Neural cell (in vitro differentiated cells): ENCODE measurements around the gene OR1J1.
A peak's percentile ranks its signal among the peaks of the same experiment; 100 is the strongest.

Experiments used
- EZH2 ChIP-seq: fragments of 200-600, 300-800 bp; shearing (Covaris generic), sonication (generic); IDR thresholded peaks from 2 replicates; pipeline ENCODE4 v1.6.1; 2014; ENCODE audit warnings: antibody characterized with exemption, low read length, borderline replicate concordance, mild to moderate bottlenecking; ENCODE audit not compliant: insufficient read depth, poor library complexity, severe bottlenecking
- RAD21 ChIP-seq: fragments of 450-650 bp; conservative IDR thresholded peaks from 2 replicates; pipeline ENCODE4 v1.6.1; 2014; ENCODE audit warnings: antibody characterized with exemption, mild to moderate bottlenecking, moderate library complexity
- SMC3 ChIP-seq: fragments of 450-650 bp; conservative IDR thresholded peaks from 2 replicates; pipeline ENCODE4 v1.6.1; 2014; ENCODE audit warnings: antibody characterized with exemption, mild to moderate bottlenecking, moderate library complexity; ENCODE audit not compliant: poor library complexity
- TF ChIP-seq, protein P1 (sequence below): fragments of 450-650 bp; IDR thresholded peaks from 2 replicates; pipeline ENCODE4 v1.5.1; 2014; ENCODE audit warnings: antibody characterized with exemption, mild to moderate bottlenecking, moderate library complexity; ENCODE audit not compliant: poor library complexity, severe bottlenecking

DNA sequence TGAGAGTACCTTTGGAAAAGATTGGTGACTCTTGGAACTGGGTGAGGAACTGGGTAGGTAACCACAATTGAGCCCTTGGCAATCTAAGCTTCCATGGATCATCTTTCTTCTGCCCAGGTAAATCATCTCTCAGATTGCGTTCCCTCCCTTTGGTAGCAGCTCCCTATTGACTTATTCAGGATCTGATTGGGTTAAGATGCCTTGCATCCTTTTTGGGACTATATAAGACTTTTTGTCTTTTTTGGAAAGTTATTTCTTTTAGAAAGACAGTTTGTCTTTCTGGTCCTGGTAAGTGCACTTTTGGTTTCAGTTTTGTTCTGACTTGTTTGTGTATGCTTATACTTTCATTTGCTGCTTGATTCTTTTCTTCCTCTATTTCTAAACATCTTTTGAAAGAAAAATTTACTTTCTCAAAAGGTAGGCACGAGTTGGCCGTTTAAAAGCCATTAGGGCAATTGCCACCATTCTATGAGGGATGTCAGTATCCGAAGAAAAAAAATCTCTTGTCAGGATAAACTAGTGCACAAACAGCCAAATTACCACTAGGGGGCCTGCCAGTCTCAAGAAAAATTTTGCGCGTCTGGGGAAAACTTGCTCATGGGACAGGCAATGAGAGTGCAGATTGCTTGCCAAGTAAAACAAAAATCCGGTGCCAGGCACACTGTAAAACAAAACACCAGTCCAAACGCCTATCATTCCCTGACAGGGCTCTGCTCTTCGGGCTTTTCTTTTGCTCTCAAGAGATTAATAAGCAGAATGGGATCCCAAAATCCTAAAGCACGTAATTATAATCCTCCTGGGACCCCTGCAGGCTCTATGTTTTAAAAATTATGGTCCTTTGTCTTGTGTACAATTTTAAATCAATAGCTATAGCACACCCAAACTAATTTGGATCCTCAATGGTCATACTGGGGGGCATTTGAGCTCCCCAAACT lies 12.8 kb downstream of the OR1J1 start:
- peak; percentile 62 for TF ChIP-seq SMC3
- TF ChIP-seq, protein P1, sequence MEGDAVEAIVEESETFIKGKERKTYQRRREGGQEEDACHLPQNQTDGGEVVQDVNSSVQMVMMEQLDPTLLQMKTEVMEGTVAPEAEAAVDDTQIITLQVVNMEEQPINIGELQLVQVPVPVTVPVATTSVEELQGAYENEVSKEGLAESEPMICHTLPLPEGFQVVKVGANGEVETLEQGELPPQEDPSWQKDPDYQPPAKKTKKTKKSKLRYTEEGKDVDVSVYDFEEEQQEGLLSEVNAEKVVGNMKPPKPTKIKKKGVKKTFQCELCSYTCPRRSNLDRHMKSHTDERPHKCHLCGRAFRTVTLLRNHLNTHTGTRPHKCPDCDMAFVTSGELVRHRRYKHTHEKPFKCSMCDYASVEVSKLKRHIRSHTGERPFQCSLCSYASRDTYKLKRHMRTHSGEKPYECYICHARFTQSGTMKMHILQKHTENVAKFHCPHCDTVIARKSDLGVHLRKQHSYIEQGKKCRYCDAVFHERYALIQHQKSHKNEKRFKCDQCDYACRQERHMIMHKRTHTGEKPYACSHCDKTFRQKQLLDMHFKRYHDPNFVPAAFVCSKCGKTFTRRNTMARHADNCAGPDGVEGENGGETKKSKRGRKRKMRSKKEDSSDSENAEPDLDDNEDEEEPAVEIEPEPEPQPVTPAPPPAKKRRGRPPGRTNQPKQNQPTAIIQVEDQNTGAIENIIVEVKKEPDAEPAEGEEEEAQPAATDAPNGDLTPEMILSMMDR: peak; percentile 67
- TF ChIP-seq EZH2: no peak
- peak; percentile 58 for TF ChIP-seq RAD21
